HG02642 (cell line): ENCODE data around the gene NAA10.

Source experiments
- ATAC-seq: cut with Tn5 transposase; IDR thresholded peaks from one replicate; pipeline ENCODE4 v1.9.1; 2021; ENCODE audit warnings: mild to moderate bottlenecking; ENCODE audit not compliant: unreplicated experiment, poor library complexity

Gene NAA10

GRCh38 chrX:153967536-153968224 is 32.8 kb upstream of the NAA10 start:
- no peak for ATAC-seq

GRCh38 chrX:153966841-153967535 is 32.2 kb upstream of the NAA10 start:
- ATAC-seq, result no peak

GRCh38 chrX:153966283-153966688 is 31.4 kb upstream of the NAA10 start:
- no peak for ATAC-seq

GRCh38 chrX:153965406-153965805 is 30.6 kb upstream of the NAA10 start:
- no peak for ATAC-seq

GRCh38 chrX:153964105-153964504 is 29.3 kb upstream of the NAA10 start:
- ATAC-seq, result no peak

GRCh38 chrX:153963546-153963945 is 28.7 kb upstream of the NAA10 start:
- no peak for ATAC-seq

- ATAC-seq, result no peak
Observed at GRCh38 chrX:153961292-153961691, 26.5 kb upstream of the NAA10 start.

GRCh38 chrX:153960786-153961185 is 25.9 kb upstream of the NAA10 start:
- ATAC-seq, result no peak

- ATAC-seq, result no peak
Observed at GRCh38 chrX:153960077-153960476, 25.2 kb upstream of the NAA10 start.

GRCh38 chrX:153959649-153960048 is 24.8 kb upstream of the NAA10 start:
- ATAC-seq, result no peak

GRCh38 chrX:153958605-153959004 is 23.8 kb upstream of the NAA10 start:
- ATAC-seq, result no peak

GRCh38 chrX:153957224-153957623 is 22.4 kb upstream of the NAA10 start:
- ATAC-seq, result no peak

GRCh38 chrX:153956044-153956907 is 21.4 kb upstream of the NAA10 start:
- ATAC-seq, result no peak

- no peak for ATAC-seq
Observed at GRCh38 chrX:153955228-153955732, 20.4 kb upstream of the NAA10 start.

GRCh38 chrX:153954558-153955227 is 19.9 kb upstream of the NAA10 start:
- no peak for ATAC-seq

- no peak for ATAC-seq
Observed at GRCh38 chrX:153953892-153954557, 19.2 kb upstream of the NAA10 start.

- no peak for ATAC-seq
Observed at GRCh38 chrX:153953342-153953830, 18.5 kb upstream of the NAA10 start.

- ATAC-seq, result no peak
Observed at GRCh38 chrX:153952373-153953026, 17.7 kb upstream of the NAA10 start.

GRCh38 chrX:153951683-153952372 is 17.0 kb upstream of the NAA10 start:
- no peak for ATAC-seq
